ENCODE data around the gene SCAMP4. TPM values are rescaled to one million over a fixed set of nuclear protein-coding genes. Genes with fewer than 3 reads are reported as not detected.

Gene SCAMP4
- total and polyA plus RNA-seq, 2 of the 13 experiments (the other 11 are each of a cell fraction or from before 2014, with no cell fraction given): 10.7 to 13.7 TPM

GRCh38 chr19:1905110-1905862 lies at the start of gene SCAMP4, which contains the start of gene ADAT3 (continued):
- TF ChIP-seq, protein P1, sequence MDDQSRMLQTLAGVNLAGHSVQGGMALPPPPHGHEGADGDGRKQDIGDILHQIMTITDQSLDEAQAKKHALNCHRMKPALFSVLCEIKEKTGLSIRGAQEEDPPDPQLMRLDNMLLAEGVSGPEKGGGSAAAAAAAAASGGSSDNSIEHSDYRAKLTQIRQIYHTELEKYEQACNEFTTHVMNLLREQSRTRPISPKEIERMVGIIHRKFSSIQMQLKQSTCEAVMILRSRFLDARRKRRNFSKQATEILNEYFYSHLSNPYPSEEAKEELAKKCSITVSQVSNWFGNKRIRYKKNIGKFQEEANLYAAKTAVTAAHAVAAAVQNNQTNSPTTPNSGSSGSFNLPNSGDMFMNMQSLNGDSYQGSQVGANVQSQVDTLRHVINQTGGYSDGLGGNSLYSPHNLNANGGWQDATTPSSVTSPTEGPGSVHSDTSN (CRISPR knock-in tag; IDR thresholded peaks at IDR 0.05; ENCODE audit: borderline replicate concordance): no peak
- TF ChIP-seq ZBTB39 (CRISPR knock-in tag; IDR thresholded peaks at IDR 0.05): no peak
- peak in 1 of 2 experiments; percentile 43; a peak in 1 of 4 replicates for TF ChIP-seq KLF16 (CRISPR knock-in tag; IDR thresholded peaks at IDR 0.05)
- TF ChIP-seq, protein P2, sequence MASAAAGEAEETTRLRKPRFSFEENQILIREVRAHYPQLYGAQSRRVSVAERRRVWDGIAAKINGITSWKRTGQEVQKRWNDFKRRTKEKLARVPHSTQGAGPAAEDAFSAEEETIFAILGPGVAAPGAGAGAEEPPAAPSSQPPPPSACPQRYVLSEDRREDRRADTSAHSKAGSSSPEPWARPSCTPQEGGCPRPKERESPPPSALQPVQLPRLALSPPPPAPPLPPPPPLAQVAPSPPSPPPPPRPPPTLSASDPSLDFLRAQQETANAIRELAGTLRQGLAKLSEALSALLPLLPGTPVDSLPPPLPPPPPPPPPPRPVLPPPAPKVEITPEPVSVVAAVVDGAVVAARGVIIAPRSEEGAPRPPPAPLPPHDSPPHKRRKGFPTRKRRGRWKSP (CRISPR knock-in tag; IDR thresholded peaks at IDR 0.05): peak; percentile 85; the same call in 1 of the 2 replicates
- peak; percentile 4 for TF ChIP-seq MED8 (CRISPR knock-in tag; IDR thresholded peaks at IDR 0.05; ENCODE audit: insufficient replicate concordance)
- peak; percentile 93 for TF ChIP-seq SSRP1 (CRISPR knock-in tag; IDR thresholded peaks at IDR 0.05)
- peak; percentile 65; the same call in 1 of the 2 replicates for TF ChIP-seq ZNF788 (CRISPR knock-in tag; IDR thresholded peaks at IDR 0.05; ENCODE audit: borderline replicate concordance)
- TF ChIP-seq NPAS2 (CRISPR knock-in tag; IDR thresholded peaks at IDR 0.05; ENCODE audit: borderline replicate concordance): no peak
- peak; percentile 37; the same call in 1 of the 2 replicates for TF ChIP-seq PAXIP1 (CRISPR knock-in tag; conservative IDR thresholded peaks at IDR 0.05)
- TF ChIP-seq FOXJ3 (CRISPR knock-in tag; IDR thresholded peaks at IDR 0.05; ENCODE audit: borderline replicate concordance): no peak
- 0 out of 2 replicates have a peak, but pooled peaks have one; percentile 46 for TF ChIP-seq GZF1 (CRISPR knock-in tag; IDR thresholded peaks at IDR 0.05)
- no peak for TF ChIP-seq SMYD3 (CRISPR knock-in tag; IDR thresholded peaks at IDR 0.05)
- TF ChIP-seq ZNF614 (CRISPR knock-in tag; IDR thresholded peaks at IDR 0.05; ENCODE audit: borderline replicate concordance): peak; percentile 64; the same call in 1 of the 2 replicates
- TF ChIP-seq NFKB2 (CRISPR knock-in tag; IDR thresholded peaks at IDR 0.05; ENCODE audit: borderline replicate concordance): no peak
- no peak for TF ChIP-seq MEIS2 (CRISPR knock-in tag; IDR thresholded peaks at IDR 0.05)
- peak; percentile 66 for TF ChIP-seq KAT8 (CRISPR knock-in tag; IDR thresholded peaks at IDR 0.05)
- no peak for TF ChIP-seq ZFP36L2 (CRISPR knock-in tag; IDR thresholded peaks at IDR 0.05)
- TF ChIP-seq, protein P3, sequence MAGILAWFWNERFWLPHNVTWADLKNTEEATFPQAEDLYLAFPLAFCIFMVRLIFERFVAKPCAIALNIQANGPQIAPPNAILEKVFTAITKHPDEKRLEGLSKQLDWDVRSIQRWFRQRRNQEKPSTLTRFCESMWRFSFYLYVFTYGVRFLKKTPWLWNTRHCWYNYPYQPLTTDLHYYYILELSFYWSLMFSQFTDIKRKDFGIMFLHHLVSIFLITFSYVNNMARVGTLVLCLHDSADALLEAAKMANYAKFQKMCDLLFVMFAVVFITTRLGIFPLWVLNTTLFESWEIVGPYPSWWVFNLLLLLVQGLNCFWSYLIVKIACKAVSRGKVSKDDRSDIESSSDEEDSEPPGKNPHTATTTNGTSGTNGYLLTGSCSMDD (CRISPR knock-in tag; IDR thresholded peaks at IDR 0.05): no peak
- no peak for TF ChIP-seq ZNF879 (CRISPR knock-in tag; IDR thresholded peaks at IDR 0.05)
- TF ChIP-seq ZNF629 (CRISPR knock-in tag; conservative IDR thresholded peaks at IDR 0.05): no peak

Measured in HepG2 (cell line).